Upper lobe of left lung (tissue), 4 donors: ENCODE data around the gene CCL2.

Experiments
- POLR2A ChIP-seq, 4 donors: fragments of 450-650 bp; IDR thresholded peaks; one replicate each; pipeline ENCODE4 v1.5.1; 2016 to 2017; ENCODE audit warnings: antibody characterized with exemption in 4 of 4, mild to moderate bottlenecking in 2 of 4
- POLR2AphosphoS5 ChIP-seq, 2 donors: sonication (generic); formaldehyde crosslinking; IDR thresholded peaks; one replicate each; pipeline ENCODE4 v1.5.1; 2017; ENCODE audit warnings: antibody characterized with exemption in 2 of 2
- TF ChIP-seq, protein P1 (sequence below), 6 experiments: fragments of 450-650 bp in 4 of 6; fragments of 200-600 bp in 2 of 6; sonication (generic) in 2 of 6; IDR thresholded peaks; one replicate each; pipeline ENCODE4 v1.5.1; 2016 to 2019; ENCODE audit warnings: antibody characterized with exemption in 6 of 6

GRCh38 chr17:34205401-34205800 lies 49.7 kb upstream of the CCL2 start:
- TF ChIP-seq, protein P1, sequence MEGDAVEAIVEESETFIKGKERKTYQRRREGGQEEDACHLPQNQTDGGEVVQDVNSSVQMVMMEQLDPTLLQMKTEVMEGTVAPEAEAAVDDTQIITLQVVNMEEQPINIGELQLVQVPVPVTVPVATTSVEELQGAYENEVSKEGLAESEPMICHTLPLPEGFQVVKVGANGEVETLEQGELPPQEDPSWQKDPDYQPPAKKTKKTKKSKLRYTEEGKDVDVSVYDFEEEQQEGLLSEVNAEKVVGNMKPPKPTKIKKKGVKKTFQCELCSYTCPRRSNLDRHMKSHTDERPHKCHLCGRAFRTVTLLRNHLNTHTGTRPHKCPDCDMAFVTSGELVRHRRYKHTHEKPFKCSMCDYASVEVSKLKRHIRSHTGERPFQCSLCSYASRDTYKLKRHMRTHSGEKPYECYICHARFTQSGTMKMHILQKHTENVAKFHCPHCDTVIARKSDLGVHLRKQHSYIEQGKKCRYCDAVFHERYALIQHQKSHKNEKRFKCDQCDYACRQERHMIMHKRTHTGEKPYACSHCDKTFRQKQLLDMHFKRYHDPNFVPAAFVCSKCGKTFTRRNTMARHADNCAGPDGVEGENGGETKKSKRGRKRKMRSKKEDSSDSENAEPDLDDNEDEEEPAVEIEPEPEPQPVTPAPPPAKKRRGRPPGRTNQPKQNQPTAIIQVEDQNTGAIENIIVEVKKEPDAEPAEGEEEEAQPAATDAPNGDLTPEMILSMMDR (IDR thresholded peaks at IDR 0.05) = no peak
- TF ChIP-seq POLR2A (IDR thresholded peaks at IDR 0.05) (no peak), POLR2AphosphoS5 (IDR thresholded peaks at IDR 0.05) (no peak)
